ENCODE measurements around the gene NPC1.
"Not testable (repeated sequence)": the region's sequence is repeated elsewhere in the genome, so short reads cannot be mapped to it uniquely, and the experiment has no call there.

- TF ChIP-seq CTCF, POLR2A (IDR thresholded peaks at IDR 0.05): not testable (repeated sequence)
Measured at GRCh38 chr18:23489586-23489985, 96.7 kb downstream of the NPC1 start.
